Activated CD4-positive, alpha-beta memory T cell treated with anti-CD3 and anti-CD28 coated beads, Interleukin-2, amount 10 ng/mL, durations not matched to agents 7 days and 5 days (primary cell): ENCODE results near the gene DAGLA. TPM values are rescaled to one million over a fixed set of nuclear protein-coding genes. Genes with fewer than 3 reads are reported as not detected.
"Not testable (repeated sequence)": the region's sequence is repeated elsewhere in the genome, so short reads cannot be mapped to it uniquely, and the experiment has no call there.

ENCODE experiments used
- CTCF ChIA-PET: fragments of 350-600 bp; sonication (Branson Sonifier 250); formaldehyde crosslinking; loops from one replicate; lab custom pipeline; 2021; ENCODE audit warnings: antibody characterized with exemption, inconsistent platforms; lab: Charles Lee
- POLR2A ChIA-PET: fragments of 350-600 bp; sonication (Branson Sonifier 250); formaldehyde crosslinking; loops from one replicate; lab custom pipeline; 2021; ENCODE audit warnings: antibody characterized with exemption; lab: Charles Lee
- DNase-seq: peaks from one replicate; pipeline ENCODE4 v3.0.0-alpha.2; 2020
- H3K27ac Mint-ChIP-seq: one replicate; pipeline ENCODE4 v1.8.0; 2021; ENCODE audit warnings: mild to moderate bottlenecking, mixed read lengths
- H3K27me3 Mint-ChIP-seq: one replicate; pipeline ENCODE4 v1.8.0; 2021; ENCODE audit warnings: mixed read lengths
- H3K36me3 Mint-ChIP-seq: one replicate; pipeline ENCODE4 v1.8.0; 2021; ENCODE audit warnings: low read depth, mixed read lengths
- H3K4me1 Mint-ChIP-seq: one replicate; pipeline ENCODE4 v1.8.0; 2021; ENCODE audit warnings: mixed read lengths
- H3K4me3 Mint-ChIP-seq: one replicate; pipeline ENCODE4 v1.8.0; 2021; ENCODE audit warnings: mild to moderate bottlenecking, mixed read lengths
- H3K9me3 Mint-ChIP-seq: one replicate; pipeline ENCODE4 v1.8.0; 2021; ENCODE audit warnings: mixed read lengths
- total RNA-seq, 2 experiments: library from RNA; stranded (reverse); gene quantifications; one replicate each; pipeline ENCODE4 v1.2.3, GENCODE V29; 2021

The DAGLA gene
- total RNA-seq, 2 experiments from 2014 or later, result 0.10 to 0.13 TPM

- peaks cover 42% of the 10 kb centered on the region for H3K27me3 Mint-ChIP-seq
- DNase-seq, H3K27ac Mint-ChIP-seq, H3K4me3 Mint-ChIP-seq, H3K9me3 Mint-ChIP-seq, POLR2A ChIA-PET, CTCF ChIA-PET, H3K4me1 Mint-ChIP-seq, H3K36me3 Mint-ChIP-seq: not testable (repeated sequence)
Measured at GRCh38 chr11:61673946-61674467, 6.2 kb upstream of the DAGLA start.

DNA sequence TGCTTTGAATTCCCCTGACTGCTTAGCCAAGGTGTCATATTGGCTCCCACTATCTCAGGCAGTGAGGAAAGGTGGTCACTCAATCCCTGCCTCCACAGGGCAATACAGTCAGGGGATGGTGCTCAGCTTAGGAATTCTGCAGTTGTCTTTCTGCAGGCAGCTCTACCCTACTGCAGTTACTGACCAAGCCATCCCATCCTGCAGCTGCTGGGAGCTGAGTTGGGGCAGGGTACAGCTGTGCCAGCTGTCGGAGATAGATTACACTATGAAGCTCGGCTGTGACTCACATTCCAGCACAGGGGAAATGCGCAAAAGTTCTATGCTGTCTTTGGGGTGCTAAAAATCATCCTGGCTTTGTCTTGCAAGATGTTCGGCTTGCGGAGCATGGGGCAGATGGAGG is 4.4 kb upstream of the DAGLA start:
- no peaks in the 10 kb centered on the region for H3K36me3 Mint-ChIP-seq
- POLR2A ChIA-PET, result no interaction called here

GRCh38 chr11:61679296-61679695 is 895 bp upstream of the DAGLA start:
- ChIA-PET CTCF (interaction anchor here (0.9 to 2.7 kb wide), 2 partner anchors 16 to 54 kb away, joined by 4 to 27 read pairs; no protein-coding TSS in a partner anchor), POLR2A (interaction anchor here (1.0 kb wide), 1 partner anchor 54 kb away, joined by 3 read pairs; no protein-coding TSS in a partner anchor)
- H3K36me3 Mint-ChIP-seq, result no peaks in the 10 kb centered on the region
- H3K27ac Mint-ChIP-seq, result no peak overlapping the region
- peaks cover 4% of the 10 kb centered on the region for H3K4me1 Mint-ChIP-seq
- H3K9me3 Mint-ChIP-seq, result no peaks in the 10 kb centered on the region
- H3K27me3 Mint-ChIP-seq, result peaks cover 26% of the 10 kb centered on the region
- no peak for DNase-seq
- no peak overlapping the region for H3K4me3 Mint-ChIP-seq

More for the DNA sequence above, 4.4 kb upstream of the DAGLA start:
- H3K4me1 Mint-ChIP-seq, result peaks cover 2% of the 10 kb centered on the region
- H3K9me3 Mint-ChIP-seq, result no peaks in the 10 kb centered on the region
- H3K27me3 Mint-ChIP-seq, result peaks cover 41% of the 10 kb centered on the region
- CTCF ChIA-PET, result interaction anchor here (1.3 kb wide), 1 partner anchor 57 kb away, joined by 8 read pairs; no protein-coding TSS in a partner anchor
- DNase-seq, result no peak
- no peak overlapping the region for H3K4me3 Mint-ChIP-seq
- no peak overlapping the region for H3K27ac Mint-ChIP-seq

DNA sequence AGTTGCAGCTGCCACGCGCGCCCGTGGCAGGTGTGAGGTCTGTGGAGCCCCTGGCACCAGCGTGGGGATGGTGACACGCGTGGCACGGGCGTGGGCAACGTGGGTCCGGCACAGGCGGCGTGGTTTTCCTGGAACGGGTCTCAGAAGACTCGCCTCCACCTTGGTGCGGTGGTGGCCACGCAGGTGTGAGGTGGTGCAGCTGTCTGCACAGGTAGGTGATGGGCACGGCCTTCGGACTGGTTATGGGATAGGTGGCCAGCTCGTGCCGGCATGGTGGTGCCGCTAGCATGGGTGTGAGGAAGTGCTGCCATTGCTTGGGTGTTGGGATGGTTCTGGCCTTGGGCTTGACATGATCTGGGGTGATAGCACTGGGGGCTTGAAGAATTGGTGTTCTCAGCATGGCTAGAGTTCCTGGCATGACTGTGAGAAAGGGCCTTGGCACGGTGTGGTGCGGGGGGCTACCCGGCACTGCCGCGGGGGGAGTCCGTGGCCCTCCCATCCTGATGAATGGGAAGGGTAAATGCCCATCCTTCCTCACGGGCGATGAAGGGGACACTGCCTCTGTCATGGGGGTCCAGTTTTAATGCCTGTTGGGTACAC is 531 bp downstream of the DAGLA start:
- ChIA-PET CTCF (interaction anchor here (0.5 to 2.1 kb wide), 3 partner anchors 18 to 107 kb away, joined by 3 to 36 read pairs (median 3); no protein-coding TSS in a partner anchor), POLR2A (interaction anchor here (0.8 kb wide), 1 partner anchor 11 kb away, joined by 3 read pairs; no protein-coding TSS in a partner anchor)
- Mint-ChIP-seq H3K36me3 (no peaks in the 10 kb centered on the region), H3K9me3 (no peaks in the 10 kb centered on the region), H3K4me3 (peak overlapping the region; percentile 26), H3K27ac (no peak overlapping the region), H3K27me3 (peaks cover 28% of the 10 kb centered on the region), H3K4me1 (peaks cover 4% of the 10 kb centered on the region)
- DNase-seq, result no peak

- ChIA-PET CTCF (interaction anchor here (1.1 to 3.9 kb wide), 3 partner anchors 9 to 52 kb away, joined by 4 to 36 read pairs (median 36); no protein-coding TSS in a partner anchor), POLR2A (interaction anchor here (1.1 kb wide), 1 partner anchor 51 kb away, joined by 4 read pairs; no protein-coding TSS in a partner anchor)
- Mint-ChIP-seq H3K27me3 (peaks cover 33% of the 10 kb centered on the region), H3K27ac (no peak overlapping the region), H3K4me1 (peaks cover 4% of the 10 kb centered on the region), H3K36me3 (no peaks in the 10 kb centered on the region), H3K4me3 (no peak overlapping the region), H3K9me3 (no peaks in the 10 kb centered on the region)
- DNase-seq, result no peak
Measured at GRCh38 chr11:61682093-61682732, 2.0 kb downstream of the DAGLA start.

DNA sequence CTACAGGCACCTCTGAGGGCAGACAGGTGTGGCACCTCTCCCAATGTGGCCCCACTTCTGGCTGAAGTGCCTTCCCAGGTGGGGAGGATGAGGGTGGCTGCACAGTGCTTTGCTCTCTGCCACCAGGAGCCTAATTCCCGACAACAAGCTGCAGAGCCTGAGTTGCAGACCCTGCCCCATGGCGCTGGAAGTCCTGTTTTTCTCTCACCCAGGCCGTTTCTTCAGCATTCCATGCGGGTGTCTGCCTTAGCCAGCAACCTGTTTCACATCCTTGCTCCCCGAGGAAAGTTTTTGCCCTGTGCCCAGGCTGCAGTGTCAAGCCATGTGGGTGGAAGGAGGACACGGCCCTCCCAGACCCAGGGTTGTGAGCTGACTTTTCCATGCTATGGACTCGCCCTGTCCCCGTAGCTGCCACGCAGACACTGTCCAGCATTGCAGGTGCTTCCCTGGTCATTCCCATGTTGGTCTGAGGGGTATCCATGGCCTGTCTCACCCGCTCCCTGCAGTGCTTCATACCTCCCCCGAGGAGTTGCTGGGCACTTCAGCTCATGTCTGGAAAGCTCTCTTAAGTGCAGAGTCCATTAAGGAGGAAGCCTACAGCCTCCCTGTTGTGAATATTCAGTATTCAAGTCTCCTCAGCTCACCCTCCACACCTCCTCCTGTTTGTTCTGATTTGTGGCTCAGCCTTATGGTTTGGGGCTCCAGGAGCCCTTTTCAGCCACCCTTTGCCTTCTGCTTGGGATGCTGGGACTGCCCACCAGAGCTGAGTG is 2.9 kb downstream of the DAGLA start:
- DNase-seq, result no peak
- Mint-ChIP-seq H3K4me3 (no peak overlapping the region), H3K36me3 (no peaks in the 10 kb centered on the region), H3K9me3 (no peaks in the 10 kb centered on the region), H3K27me3 (peaks cover 32% of the 10 kb centered on the region), H3K27ac (no peak overlapping the region), H3K4me1 (peaks cover 4% of the 10 kb centered on the region)
- ChIA-PET POLR2A (interaction anchor here (0.8 to 1.7 kb wide), 5 partner anchors 15 to 285 kb away, joined by 3 to 6 read pairs (median 3); partner anchors contain the start of gene FEN1), CTCF (interaction anchor here (0.6 to 3.9 kb wide), 6 partner anchors 15 to 92 kb away, joined by 3 to 36 read pairs (median 3); no protein-coding TSS in a partner anchor)

GRCh38 chr11:61683961-61684869 is 4.0 kb downstream of the DAGLA start:
- POLR2A ChIA-PET, result interaction anchor here (0.6 to 1.7 kb wide), 6 partner anchors 14 to 322 kb away, joined by 3 to 6 read pairs (median 3); partner anchors contain the start of genes CYB561A3, FEN1 and TMEM138

DNA sequence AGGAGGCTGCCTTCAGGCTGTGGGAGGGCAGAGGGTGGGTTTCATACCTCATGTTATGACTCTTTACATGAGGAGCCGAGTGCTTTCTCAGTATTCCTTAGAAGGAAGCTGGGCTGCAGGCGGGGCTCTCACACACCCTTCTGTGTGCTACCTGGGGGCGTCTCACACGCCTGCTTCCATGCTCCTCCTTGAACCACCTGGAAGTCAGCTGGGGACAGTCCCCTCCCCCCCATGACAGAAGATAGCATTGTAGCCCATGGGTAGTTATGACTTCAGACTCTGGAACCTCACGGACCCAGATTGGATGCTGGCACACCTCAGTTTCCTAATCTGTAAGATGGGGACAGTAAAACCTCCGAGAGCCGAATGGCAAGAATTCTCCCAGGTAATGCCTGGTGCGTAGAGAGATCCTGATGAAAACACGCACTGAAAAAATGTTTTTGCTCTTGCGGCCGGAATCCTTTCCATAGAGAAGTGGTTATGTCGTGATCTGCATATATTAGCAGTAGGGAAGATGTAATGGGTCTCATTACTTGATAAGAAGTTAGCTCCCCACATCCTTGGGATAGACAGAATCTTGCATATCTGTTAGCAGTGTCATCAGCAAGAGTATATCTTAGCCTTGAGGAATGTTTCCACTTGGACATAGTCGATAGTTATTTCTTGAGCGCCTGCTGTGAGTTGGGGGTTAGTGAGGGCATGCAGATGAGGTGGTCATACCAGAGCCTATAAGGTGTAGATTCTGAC is 4.9 kb downstream of the DAGLA start:
- POLR2A ChIA-PET, result interaction anchor here (1.6 to 1.7 kb wide), 2 partner anchors 13 to 256 kb away, joined by 4 to 6 read pairs; no protein-coding TSS in a partner anchor
- CTCF ChIA-PET, result interaction anchor here (3.9 kb wide), 1 partner anchor 49 kb away, joined by 36 read pairs; no protein-coding TSS in a partner anchor
- DNase-seq, result no peak

More at GRCh38 chr11:61683961-61684869, 4.0 kb downstream of the DAGLA start:
- DNase-seq, result peak; percentile 66
- Mint-ChIP-seq H3K27me3 (peaks cover 25% of the 10 kb centered on the region), H3K4me1 (peaks cover 4% of the 10 kb centered on the region), H3K9me3 (no peaks in the 10 kb centered on the region), H3K4me3 (no peak overlapping the region), H3K36me3 (no peaks in the 10 kb centered on the region), H3K27ac (no peak overlapping the region)
- CTCF ChIA-PET, result interaction anchor here (1.0 to 3.9 kb wide), 5 partner anchors 14 to 91 kb away, joined by 3 to 36 read pairs (median 3); no protein-coding TSS in a partner anchor

GRCh38 chr11:61685617-61685967 is 5.4 kb downstream of the DAGLA start:
- Mint-ChIP-seq H3K27me3 (peaks cover 25% of the 10 kb centered on the region), H3K4me1 (peaks cover 4% of the 10 kb centered on the region), H3K27ac (no peak overlapping the region), H3K36me3 (no peaks in the 10 kb centered on the region), H3K9me3 (no peaks in the 10 kb centered on the region), H3K4me3 (no peak overlapping the region)
- POLR2A ChIA-PET, result no interaction called here
- CTCF ChIA-PET, result interaction anchor here (3.9 kb wide), 1 partner anchor 48 kb away, joined by 36 read pairs; no protein-coding TSS in a partner anchor
- no peak for DNase-seq

More for the DNA sequence above, 4.9 kb downstream of the DAGLA start:
- no peak overlapping the region for H3K4me3 Mint-ChIP-seq
- peaks cover 23% of the 10 kb centered on the region for H3K27me3 Mint-ChIP-seq
- H3K36me3 Mint-ChIP-seq, result no peaks in the 10 kb centered on the region
- peaks cover 4% of the 10 kb centered on the region for H3K4me1 Mint-ChIP-seq
- H3K27ac Mint-ChIP-seq, result no peak overlapping the region
- no peaks in the 10 kb centered on the region for H3K9me3 Mint-ChIP-seq

DNA sequence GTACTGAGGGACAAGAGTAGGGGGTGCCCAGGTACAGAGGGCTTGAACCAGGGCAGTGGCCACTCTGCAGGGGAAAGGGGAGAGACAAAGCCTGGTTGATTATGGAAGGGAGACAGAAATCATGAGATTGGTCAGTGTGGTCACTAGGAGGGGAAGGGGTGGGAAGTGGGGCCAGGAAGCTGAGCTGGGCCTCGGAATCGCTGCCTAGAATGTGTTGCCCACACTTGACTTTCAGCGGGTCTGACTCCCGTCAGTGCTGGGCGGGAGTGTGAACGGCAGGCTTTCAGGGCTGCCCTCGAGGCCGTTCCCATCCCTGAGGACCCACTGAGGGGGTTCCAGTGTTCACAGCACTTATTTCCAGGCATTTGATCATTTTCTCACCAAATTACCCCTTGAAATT is 5.9 kb downstream of the DAGLA start:
- Mint-ChIP-seq H3K27ac (no peak overlapping the region), H3K4me3 (no peak overlapping the region), H3K27me3 (peaks cover 25% of the 10 kb centered on the region), H3K9me3 (no peaks in the 10 kb centered on the region), H3K4me1 (no peaks in the 10 kb centered on the region), H3K36me3 (no peaks in the 10 kb centered on the region)
- DNase-seq, result no peak
- ChIA-PET CTCF (interaction anchor here (0.8 to 3.9 kb wide), 2 partner anchors 47 to 48 kb away, joined by 3 to 36 read pairs; no protein-coding TSS in a partner anchor), POLR2A (no interaction called here)

- H3K4me1 Mint-ChIP-seq, result no peaks in the 10 kb centered on the region
- H3K27me3 Mint-ChIP-seq, result peaks cover 25% of the 10 kb centered on the region
- no peaks in the 10 kb centered on the region for H3K36me3 Mint-ChIP-seq
- no peak overlapping the region for H3K27ac Mint-ChIP-seq
- H3K9me3 Mint-ChIP-seq, result no peaks in the 10 kb centered on the region
- POLR2A ChIA-PET, result no interaction called here
- CTCF ChIA-PET, result interaction anchor here (0.8 kb wide), 1 partner anchor 47 kb away, joined by 3 read pairs; no protein-coding TSS in a partner anchor
- no peak for DNase-seq
- H3K4me3 Mint-ChIP-seq, result no peak overlapping the region
Measured at GRCh38 chr11:61686469-61686868, 6.3 kb downstream of the DAGLA start.
